Duodenal mucosa (tissue), 2 donors: ENCODE results near the gene SMIM3.
A peak's percentile ranks its signal among the peaks of the same experiment; 100 is the strongest.
"Not testable (repeated sequence)": the region's sequence is repeated elsewhere in the genome, so short reads cannot be mapped to it uniquely, and the experiment has no call there.

Experiments
- H3K27ac ChIP-seq: one replicate; pipeline ENCODE4 v1.7.0; 2013; ENCODE audit warnings: low read depth, low read length
- H3K27me3 ChIP-seq, 2 donors: one replicate each; pipeline ENCODE4 v1.7.0; 2013; ENCODE audit warnings: low read length in 2 of 2, control low read depth in 1 of 2; ENCODE audit not compliant: insufficient read depth in 2 of 2, control insufficient read depth in 1 of 2
- H3K36me3 ChIP-seq, 2 donors: one replicate each; pipeline ENCODE4 v1.7.0; 2013; ENCODE audit warnings: low read length in 2 of 2, control low read depth in 1 of 2; ENCODE audit not compliant: insufficient read depth in 2 of 2, control insufficient read depth in 1 of 2
- H3K4me1 ChIP-seq, 2 donors: one replicate each; pipeline ENCODE4 v1.7.0; 2013; ENCODE audit warnings: low read length in 2 of 2, control low read depth in 1 of 2; ENCODE audit not compliant: insufficient read depth in 2 of 2, control insufficient read depth in 1 of 2
- H3K4me3 ChIP-seq, 2 donors: one replicate each; pipeline ENCODE4 v1.7.0; 2013; ENCODE audit warnings: low read length in 2 of 2, low read depth in 1 of 2
- H3K9ac ChIP-seq, 2 donors: one replicate each; pipeline ENCODE4 v1.7.0; 2013; ENCODE audit warnings: low read length in 2 of 2, low read depth in 1 of 2
- H3K9me3 ChIP-seq, 2 donors: one replicate each; pipeline ENCODE4 v1.7.0; 2013; ENCODE audit warnings: low read length in 2 of 2, control low read depth in 1 of 2; ENCODE audit not compliant: control insufficient read depth in 1 of 2

SMIM3 gene

DNA sequence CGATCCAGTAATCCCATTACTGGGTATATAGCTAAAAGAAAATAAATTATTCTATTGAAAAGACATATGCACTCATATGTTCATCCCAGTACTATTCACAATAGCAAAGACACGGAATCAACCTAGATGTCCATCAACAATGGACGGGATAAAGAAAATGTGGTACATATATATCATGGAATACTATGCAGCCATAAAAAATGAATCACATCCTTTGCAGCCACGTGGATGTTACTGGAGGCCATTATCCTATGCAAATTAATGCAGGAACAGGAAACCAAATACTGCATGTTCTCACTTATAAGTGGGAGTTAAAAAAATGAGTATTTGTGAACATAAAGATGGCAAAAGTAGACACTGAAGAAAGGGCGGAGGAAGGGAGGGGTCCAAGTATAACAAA, 51.2 kb downstream of the SMIM3 start:
- H3K36me3 ChIP-seq, result no peaks in the 10 kb centered on the region
- no peak overlapping the region for H3K9ac ChIP-seq
- H3K27ac ChIP-seq, result no peak overlapping the region
- peaks cover 5 to 16% of the 10 kb centered on the region in 2 donors for H3K9me3 ChIP-seq
- H3K27me3 ChIP-seq, result no peaks in the 10 kb centered on the region
- H3K4me3 ChIP-seq, result no peak overlapping the region
- no peaks in the 10 kb centered on the region for H3K4me1 ChIP-seq

DNA sequence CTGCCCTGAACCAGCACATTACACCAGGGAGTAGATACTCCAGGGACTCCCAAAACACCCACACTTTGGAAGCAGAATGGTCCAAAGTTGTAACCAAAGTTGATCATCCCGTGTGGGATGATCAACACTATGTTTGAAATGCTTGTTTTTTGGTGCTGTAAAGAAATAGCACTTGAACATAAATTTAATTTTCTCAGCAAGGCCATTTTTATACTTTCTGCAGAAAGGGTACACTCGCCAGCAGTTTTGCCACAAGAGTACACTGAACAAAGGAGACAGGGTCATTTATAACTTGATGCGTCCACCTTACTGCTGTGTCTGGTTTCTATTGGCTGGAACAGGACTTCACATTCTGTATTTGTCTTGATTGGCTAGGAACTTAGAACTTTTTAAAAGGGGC, 53.3 kb downstream of the SMIM3 start:
- H3K36me3 ChIP-seq, H3K27ac ChIP-seq, H3K4me1 ChIP-seq, H3K4me3 ChIP-seq, H3K9ac ChIP-seq, H3K27me3 ChIP-seq: not testable (repeated sequence)
- peaks cover 5 to 16% of the 10 kb centered on the region in 2 donors for H3K9me3 ChIP-seq

DNA sequence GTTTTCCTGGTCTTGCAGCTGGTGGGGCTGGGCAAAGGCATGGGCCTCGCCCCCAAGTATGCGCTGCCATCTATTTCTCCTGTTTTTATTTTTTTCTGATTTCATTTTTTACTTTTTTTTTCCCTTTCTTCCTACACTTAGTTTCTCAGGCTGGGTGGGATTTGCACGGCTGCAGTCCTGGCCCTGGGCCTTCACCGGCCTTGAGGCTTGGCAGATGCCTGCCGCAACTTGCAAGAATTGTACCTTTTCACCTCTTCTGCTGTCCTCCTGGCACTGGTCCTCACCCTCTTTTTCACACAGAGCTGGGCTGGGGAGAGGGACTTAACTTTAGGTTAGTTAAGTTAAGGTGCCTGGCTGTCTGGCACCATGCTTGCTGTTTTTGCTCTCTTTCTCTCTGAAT, 57.5 kb downstream of the SMIM3 start:
- Histone ChIP-seq H3K27ac (no peak overlapping the region), H3K9ac (no peak overlapping the region), H3K27me3 (peaks cover 7% of the 10 kb centered on the region in 2 donors), H3K4me3 (no peak overlapping the region), H3K4me1 (no peaks in the 10 kb centered on the region), H3K9me3 (peaks cover 5 to 6% of the 10 kb centered on the region in 2 donors), H3K36me3 (no peaks in the 10 kb centered on the region)

DNA sequence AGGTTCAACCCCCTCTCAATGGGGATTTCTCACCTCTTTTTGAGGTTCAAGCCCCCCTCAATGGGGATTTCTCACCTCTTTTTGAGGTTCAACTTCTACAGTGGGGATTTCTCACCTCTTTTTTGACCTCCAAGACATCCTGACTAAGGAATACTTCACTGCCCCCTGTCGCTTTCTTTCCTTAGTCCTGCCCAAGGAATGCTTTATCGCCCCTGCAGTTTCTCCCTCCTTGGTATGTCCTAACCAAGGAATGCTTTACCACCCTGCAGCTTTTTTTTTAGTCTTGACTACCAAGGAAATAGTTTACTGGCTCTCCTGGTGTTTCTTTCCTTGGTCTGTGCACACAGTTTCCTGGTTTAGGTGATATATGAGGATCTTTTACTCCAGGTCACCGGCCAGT, 58.1 kb downstream of the SMIM3 start:
- H3K4me1 ChIP-seq, result no peaks in the 10 kb centered on the region

DNA sequence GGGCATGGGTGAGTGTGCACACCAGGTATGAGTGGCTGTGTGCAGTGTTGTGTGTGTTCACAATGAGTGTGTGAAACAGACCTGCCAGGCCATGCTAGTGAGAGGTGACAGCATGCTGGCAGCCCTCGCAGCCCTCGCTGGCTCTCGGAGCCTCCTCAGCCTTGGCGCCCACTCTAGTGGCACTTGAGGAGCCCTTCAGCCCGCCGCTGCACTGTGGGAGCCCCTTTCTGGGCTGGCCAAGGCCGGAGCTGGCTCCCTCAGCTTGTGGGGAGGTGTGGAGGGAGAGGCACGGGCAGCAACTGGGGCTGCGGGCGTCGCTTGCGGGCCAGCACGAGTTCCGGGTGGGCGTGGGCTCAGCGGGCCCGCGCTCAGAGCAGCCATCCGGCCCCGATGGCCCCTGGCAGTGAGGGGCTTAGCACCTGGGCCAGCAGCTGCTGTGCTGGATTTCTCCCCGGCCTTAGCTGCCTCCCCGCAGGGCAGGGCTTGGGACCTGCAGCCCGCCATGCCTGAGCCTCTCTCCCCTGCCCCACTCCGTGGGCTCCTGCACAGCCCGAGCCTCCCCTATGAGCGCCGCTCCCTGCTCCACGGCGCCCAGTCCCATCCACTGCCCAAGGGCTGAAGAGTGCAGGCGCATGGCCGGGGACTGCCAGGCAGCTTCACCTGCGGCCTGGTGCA, 66.8 kb downstream of the SMIM3 start:
- H3K27me3 ChIP-seq, H3K4me3 ChIP-seq, H3K4me1 ChIP-seq, H3K9me3 ChIP-seq, H3K9ac ChIP-seq, H3K36me3 ChIP-seq, H3K27ac ChIP-seq: not testable (repeated sequence)

More for the DNA sequence above, 58.1 kb downstream of the SMIM3 start:
- Histone ChIP-seq H3K36me3 (no peaks in the 10 kb centered on the region), H3K9ac (no peak overlapping the region), H3K27ac (no peak overlapping the region), H3K9me3 (peaks cover under 1 to 2% of the 10 kb centered on the region in 2 donors), H3K4me3 (no peak overlapping the region), H3K27me3 (peaks cover 7% of the 10 kb centered on the region in 2 donors)

DNA sequence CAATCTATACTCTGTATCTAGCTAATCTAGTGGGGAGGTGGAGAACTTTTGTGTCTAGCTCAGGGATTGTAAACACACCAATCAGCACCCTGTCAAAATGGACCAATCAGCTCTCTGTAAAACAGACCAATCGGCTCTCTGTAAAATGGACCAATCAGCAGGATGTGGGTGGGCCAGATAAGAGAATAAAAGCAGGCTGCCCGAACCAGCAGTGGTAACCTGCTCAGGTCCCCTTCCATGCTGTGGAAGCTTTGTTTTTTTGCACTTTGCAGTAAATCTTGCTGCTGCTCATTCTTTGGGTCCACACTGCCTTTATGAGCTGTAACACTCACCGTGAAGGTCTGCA, 67.7 kb downstream of the SMIM3 start, which contains the start of gene IRGM:
IRGM (plus strand) TSS at position 214 of the 346 bp plus-strand sequence. CDS start 1,603 bp downstream, outside the sequence.
- H3K27ac ChIP-seq, H3K27me3 ChIP-seq, H3K9me3 ChIP-seq, H3K4me1 ChIP-seq, H3K9ac ChIP-seq, H3K36me3 ChIP-seq: not testable (repeated sequence)
- H3K4me3 ChIP-seq, result peak within 1 kb of the TSS in 1 of 2 donors; percentile 1
